Activated T-helper 9 cell treated with anti-CD3 and anti-CD28 coated beads, Interleukin-2, amount 50 U/mL, for 16 hours (primary cell): Measurements from ENCODE around the gene SF3A2.

Experiments used
- DNase-seq: peaks from one replicate; pipeline ENCODE4 v3.0.0-alpha.2; 2020; ENCODE audit warnings: low read depth

SF3A2 gene

GRCh38 chr19:2207991-2208860 lies 28.4 kb upstream of the SF3A2 start:
- DNase-seq: no peak

GRCh38 chr19:2208975-2209374 lies 27.6 kb upstream of the SF3A2 start:
- no peak for DNase-seq

GRCh38 chr19:2209408-2209807 lies 27.2 kb upstream of the SF3A2 start:
- no peak for DNase-seq

- DNase-seq: no peak
Measured at GRCh38 chr19:2210206-2210605, 26.4 kb upstream of the SF3A2 start.

- DNase-seq: no peak
Measured at GRCh38 chr19:2210987-2211740, 25.5 kb upstream of the SF3A2 start.

GRCh38 chr19:2212861-2213711 lies 23.5 kb upstream of the SF3A2 start:
- DNase-seq: no peak

GRCh38 chr19:2213799-2214198 lies 22.8 kb upstream of the SF3A2 start:
- no peak for DNase-seq

- DNase-seq: no peak
Measured at GRCh38 chr19:2214251-2214650, 22.4 kb upstream of the SF3A2 start.

- DNase-seq: no peak
Measured at GRCh38 chr19:2215281-2215751, 21.3 kb upstream of the SF3A2 start.

- no peak for DNase-seq
Measured at GRCh38 chr19:2216361-2217225, 20.0 kb upstream of the SF3A2 start.

- no peak for DNase-seq
Measured at GRCh38 chr19:2217591-2217990, 19.0 kb upstream of the SF3A2 start.

- no peak for DNase-seq
Measured at GRCh38 chr19:2219726-2220125, 16.9 kb upstream of the SF3A2 start.

- DNase-seq: no peak
Measured at GRCh38 chr19:2221250-2221831, 15.3 kb upstream of the SF3A2 start.

- DNase-seq: no peak
Measured at GRCh38 chr19:2221918-2222317, 14.7 kb upstream of the SF3A2 start.

GRCh38 chr19:2223391-2223790 lies 13.2 kb upstream of the SF3A2 start:
- no peak for DNase-seq

- no peak for DNase-seq
Measured at GRCh38 chr19:2223959-2224358, 12.7 kb upstream of the SF3A2 start.

GRCh38 chr19:2224754-2225349 lies 11.8 kb upstream of the SF3A2 start:
- DNase-seq: no peak

GRCh38 chr19:2225415-2226050 lies 11.1 kb upstream of the SF3A2 start:
- no peak for DNase-seq

- no peak for DNase-seq
Measured at GRCh38 chr19:2226051-2226839, 10.4 kb upstream of the SF3A2 start.
